Endothelial cell of umbilical vein (primary cell): ENCODE results near the gene SETBP1. TPM values are rescaled to one million over a fixed set of nuclear protein-coding genes. Genes with fewer than 3 reads are reported as not detected.

Experiments used
- BruUV-seq: library from RNA; stranded (reverse); fragments of 400-500 nt; replicated peaks from 2 replicates; lab custom pipeline; 2021; lab: Mats Ljungman, UMichigan
- CTCF ChIA-PET: fragments of 300-600, 350-600 bp; sonication (Branson Sonifier 250); formaldehyde crosslinking; loops from one replicate; lab custom pipeline; 2021; ENCODE audit warnings: antibody characterized with exemption, inconsistent platforms; lab: Charles Lee
- POLR2A ChIA-PET: fragments of 300-600, 350-600 bp; sonication (Branson Sonifier 250); formaldehyde crosslinking; loops from one replicate; lab custom pipeline; 2021; ENCODE audit warnings: antibody characterized with exemption, inconsistent platforms; lab: Charles Lee
- DNase-seq: peaks from one replicate; pipeline ENCODE4 v3.0.0-alpha.2; 2011; ENCODE audit warnings: low read depth, low spot score
- FAIRE-seq: peaks from 2 replicates; lab custom pipeline; 2011; peaks lifted over from hg19 to GRCh38; lab: Jason Lieb, UNC
- H2AFZ ChIP-seq: 2 replicates; pipeline ENCODE4 v1.6.0; 2012; ENCODE audit warnings: low read depth, low read length, control low read depth, inconsistent platforms
- H3K27ac ChIP-seq: 2 replicates; pipeline ENCODE4 v1.5.1; 2011; ENCODE audit warnings: low read depth, mild to moderate bottlenecking, control low read depth, low read length, moderate library complexity; ENCODE audit not compliant: insufficient read depth
- H3K27me3 ChIP-seq, 2 experiments: 2 replicates each; pipeline versions ENCODE4 v1.6.0 to v1.6.1; 2011; ENCODE audit warnings: low read length in 2 of 2, mixed read lengths in 1 of 2; ENCODE audit not compliant: control insufficient read depth in 2 of 2, insufficient read depth in 2 of 2
- H3K36me3 ChIP-seq, 2 experiments: 2 replicates in 1 of 2; 3 replicates in 1 of 2; pipeline ENCODE4 v1.5.1; 2011; ENCODE audit warnings: low read length in 2 of 2, mild to moderate bottlenecking in 1 of 2, moderate library complexity in 1 of 2; ENCODE audit not compliant: control insufficient read depth in 2 of 2, insufficient read depth in 2 of 2; ENCODE audit errors: extremely low read depth in 1 of 2
- H3K4me1 ChIP-seq: 3 replicates; pipeline ENCODE4 v1.5.1; 2011; ENCODE audit warnings: mild to moderate bottlenecking, low read length; ENCODE audit not compliant: control insufficient read depth, insufficient read depth; ENCODE audit errors: extremely low read depth
- H3K4me2 ChIP-seq: 2 replicates; pipeline ENCODE4 v1.6.1; 2011; ENCODE audit warnings: low read length, control low read depth, mixed read lengths; ENCODE audit not compliant: insufficient read depth
- H3K4me3 ChIP-seq, 3 experiments: fragments of 200-600 bp in 1 of 3; sonication (generic), shearing (Covaris generic) in 1 of 3; replicated peaks in 1 of 3; 2 replicates each; pipeline ENCODE4 v1.5.1; 2011 to 2016; ENCODE audit warnings: control low read depth in 3 of 3, low read length in 3 of 3, mild to moderate bottlenecking in 2 of 3, inconsistent platforms in 1 of 3, low read depth in 1 of 3, moderate library complexity in 1 of 3; ENCODE audit not compliant: insufficient read depth in 1 of 3
- H3K79me2 ChIP-seq: 2 replicates; pipeline ENCODE4 v1.6.0; 2012; ENCODE audit warnings: low read length, inconsistent platforms; ENCODE audit not compliant: control insufficient read depth, insufficient read depth
- H3K9ac ChIP-seq: replicated peaks from 2 replicates; pipeline ENCODE3; 2011; ENCODE audit warnings: low read length, control low read depth; ENCODE audit not compliant: insufficient read depth; ENCODE audit errors: extremely low read depth
- H3K9me1 ChIP-seq: replicated peaks from 3 replicates; pipeline ENCODE4 v1.6.0; 2011; ENCODE audit warnings: mild to moderate bottlenecking, low read length; ENCODE audit not compliant: control insufficient read depth, insufficient read depth; ENCODE audit errors: extremely low read depth
- H3K9me3 ChIP-seq: replicated peaks from 2 replicates; pipeline ENCODE4 v1.5.1; 2012; ENCODE audit warnings: low read length, inconsistent platforms; ENCODE audit not compliant: control insufficient read depth, insufficient read depth
- H4K20me1 ChIP-seq: replicated peaks from 2 replicates; pipeline ENCODE3; 2011; ENCODE audit warnings: mild to moderate bottlenecking, low read length; ENCODE audit not compliant: control insufficient read depth, insufficient read depth; ENCODE audit errors: extremely low read depth
- CTCF ChIP-seq, 2 donors: IDR thresholded peaks; 1 replicate in 1 of 2; 2 replicates in 1 of 2; pipeline ENCODE4 v1.5.1; 2011; ENCODE audit warnings: low read length in 2 of 2, mild to moderate bottlenecking in 2 of 2, moderate library complexity in 2 of 2, control low read depth in 1 of 2, inconsistent platforms in 1 of 2, low read depth in 1 of 2; ENCODE audit not compliant: insufficient read depth in 1 of 2; ENCODE audit errors: extremely low read depth in 1 of 2
- EZH2 ChIP-seq: IDR thresholded peaks from 2 replicates; pipeline ENCODE4 v1.6.1; 2012; ENCODE audit warnings: borderline replicate concordance, low read depth, mild to moderate bottlenecking, moderate library complexity, low read length, inconsistent platforms; ENCODE audit not compliant: severe bottlenecking
- FOS ChIP-seq: IDR thresholded peaks from 2 replicates; pipeline ENCODE4 v1.6.1; 2011; ENCODE audit warnings: mild to moderate bottlenecking, low read length, moderate library complexity, borderline replicate concordance; ENCODE audit not compliant: insufficient read depth
- GATA2 ChIP-seq: IDR thresholded peaks from 2 replicates; pipeline ENCODE4 v1.7.0; 2011; ENCODE audit warnings: low read depth, mild to moderate bottlenecking, moderate library complexity, mixed read lengths, low read length; ENCODE audit not compliant: insufficient read length, insufficient read depth
- JUN ChIP-seq: IDR thresholded peaks from 2 replicates; pipeline ENCODE4 v1.6.1; 2011; ENCODE audit warnings: borderline replicate concordance, low read depth; ENCODE audit not compliant: insufficient read length, insufficient read depth
- MAX ChIP-seq: IDR thresholded peaks from 2 replicates; pipeline ENCODE4 v1.6.1; 2011; ENCODE audit not compliant: insufficient read depth, insufficient read length
- MYC ChIP-seq: IDR thresholded peaks from one replicate; pipeline ENCODE4 v1.6.1; 2011; ENCODE audit warnings: mild to moderate bottlenecking, low read depth, low read length
- POLR2A ChIP-seq: IDR thresholded peaks from 2 replicates; pipeline ENCODE4 v1.6.1; 2012; ENCODE audit warnings: low read depth, mild to moderate bottlenecking, control low read depth, low read length
- POLR2AphosphoS5 ChIP-seq: IDR thresholded peaks from 2 replicates; pipeline ENCODE4 v1.6.1; 2012; ENCODE audit warnings: low read depth, mild to moderate bottlenecking, control low read depth, low read length, moderate library complexity; ENCODE audit not compliant: insufficient read depth
- dilution Hi-C: fragments of 300-500 bp; cut with MboI; formaldehyde crosslinking; loops from one replicate; pipeline ENCODE4 v1.15.0; 2019; ENCODE audit warnings: low sequenced_read_pairs; ENCODE audit not compliant: extremely low pct_ligation_motif_present
- intact Hi-C: fragments of 100-400 bp; cut with micrococcal nuclease; formaldehyde crosslinking; loops from one replicate; pipeline ENCODE4 v1.10.0; 2022
- polyA plus RNA-seq, 4 experiments: library from polyadenylated mRNA; depleted of rRNA in 3 of 4; stranded (reverse) in 3 of 4; unstranded in 1 of 4; fragments of >200 nt; gene quantifications; 2 replicates each; pipeline versions ENCODE4 v1.2.1 to v1.2.3, GENCODE V29; 2011 to 2012; ENCODE audit warnings: missing spikeins in 1 of 4
- total RNA-seq: library from RNA; stranded (reverse); gene quantifications from 2 replicates; pipeline ENCODE4 v1.2.3, GENCODE V29; 2021

Gene SETBP1
- total and polyA plus RNA-seq, 2 donors (not counting 3 experiments of a cell fraction or from before 2014, with no cell fraction given), result 0.76 to 3.1 TPM

DNA sequence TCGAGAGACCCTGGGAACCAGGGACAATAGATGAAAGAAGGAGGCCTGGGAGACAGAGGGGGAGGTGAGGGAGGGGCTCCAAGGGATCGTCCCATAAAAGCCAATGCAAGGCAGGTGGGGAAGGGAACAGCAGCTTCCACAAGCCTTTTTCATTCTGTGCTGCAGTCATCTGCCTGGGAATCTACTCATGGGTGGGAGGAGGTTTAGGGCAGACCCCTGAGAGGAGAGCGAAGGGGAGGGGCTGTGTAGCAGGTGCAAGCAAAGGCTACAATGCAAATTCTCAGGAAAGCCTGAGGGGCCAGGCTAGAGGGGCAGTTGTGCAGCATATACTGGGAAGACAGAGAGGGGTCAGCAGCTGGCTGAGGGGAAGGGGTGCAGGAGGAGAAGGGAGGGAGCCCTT, 135.4 kb downstream of the SETBP1 start:
- H3K4me3 ChIP-seq, result no peak overlapping the region
- no peaks in the 10 kb centered on the region for H3K9me3 ChIP-seq
- H3K9me1 ChIP-seq, result no peaks in the 10 kb centered on the region
- TF ChIP-seq MAX, result no peak
- intact Hi-C loops (loop anchor here (5.0 kb wide), 1 partner anchor 666 kb away; no protein-coding TSS in a partner anchor), dilution Hi-C loops (no loop called here)
- no peak overlapping the region for H3K9ac ChIP-seq
- H3K27ac ChIP-seq, result no peak overlapping the region
- no peaks in the 10 kb centered on the region for H3K79me2 ChIP-seq
- no peak overlapping the region for H2AFZ ChIP-seq
- ChIA-PET POLR2A (no interaction called here), CTCF (no interaction called here)
- no TSS peak for BruUV-seq
- no peaks in the 10 kb centered on the region for H3K4me1 ChIP-seq
- DNase-seq, result no peak
- no peaks in the 10 kb centered on the region for H3K27me3 ChIP-seq
- no peaks in the 10 kb centered on the region for H3K36me3 ChIP-seq
- no peaks in the 10 kb centered on the region for H4K20me1 ChIP-seq
- FAIRE-seq, result no peak
- H3K4me2 ChIP-seq, result no peak overlapping the region

GRCh38 chr18:44816477-44816876, 135.8 kb downstream of the SETBP1 start:
- no peak for FAIRE-seq
- Histone ChIP-seq H4K20me1 (no peaks in the 10 kb centered on the region), H3K27ac (no peak overlapping the region), H3K4me3 (no peak overlapping the region), H3K9me3 (no peaks in the 10 kb centered on the region), H3K9ac (no peak overlapping the region), H3K4me2 (no peak overlapping the region), H3K4me1 (no peaks in the 10 kb centered on the region), H3K27me3 (no peaks in the 10 kb centered on the region), H3K79me2 (no peaks in the 10 kb centered on the region), H2AFZ (no peak overlapping the region), H3K36me3 (no peaks in the 10 kb centered on the region), H3K9me1 (no peaks in the 10 kb centered on the region)
- ChIA-PET CTCF (no interaction called here), POLR2A (no interaction called here)
- TF ChIP-seq MAX (no peak), GATA2 (no peak), MYC (no peak), EZH2 (no peak), JUN (no peak), FOS (no peak), POLR2AphosphoS5 (no peak), CTCF (IDR thresholded peaks at IDR 0.05; ENCODE audit: extremely low read depth in 1 of 2, insufficient read depth in 1 of 2, low read depth in 1 of 2, low read length in 2 of 2) (no peak), POLR2A (no peak)
- no TSS peak for BruUV-seq
- intact Hi-C loops (loop anchor here (5.0 kb wide), 1 partner anchor 666 kb away; no protein-coding TSS in a partner anchor), dilution Hi-C loops (no loop called here)
- no peak for DNase-seq
